Activated T-helper 17 cell treated with anti-CD3 and anti-CD28 coated beads, Interleukin-2, amount 50 U/mL, for 72 hours (primary cell): ENCODE data around the gene DAAM2. TPM values are rescaled to one million over a fixed set of nuclear protein-coding genes. Genes with fewer than 3 reads are reported as not detected.
A peak's percentile ranks its signal among the peaks of the same experiment; 100 is the strongest.

Source experiments
- ATAC-seq: fragments of 150-1000 bp; cut with Tn5 transposase; replicated peaks from 2 replicates; pipeline ENCODE4 v1.10.0; 2021; ENCODE audit warnings: mild to moderate bottlenecking, moderate library complexity
- H3K27ac Mint-ChIP-seq: one replicate; pipeline ENCODE4 v1.8.0; 2022; ENCODE audit warnings: mixed read lengths
- H3K27me3 Mint-ChIP-seq: one replicate; pipeline ENCODE4 v1.8.0; 2022; ENCODE audit warnings: mixed read lengths
- H3K36me3 Mint-ChIP-seq: one replicate; pipeline ENCODE4 v1.8.0; 2022; ENCODE audit warnings: low read depth, mild to moderate bottlenecking, mixed read lengths
- H3K4me1 Mint-ChIP-seq: one replicate; pipeline ENCODE4 v1.8.0; 2022; ENCODE audit warnings: mixed read lengths
- H3K4me3 Mint-ChIP-seq: one replicate; pipeline ENCODE4 v1.8.0; 2022; ENCODE audit warnings: mild to moderate bottlenecking, mixed read lengths
- H3K9me3 Mint-ChIP-seq: one replicate; pipeline ENCODE4 v1.8.0; 2022; ENCODE audit warnings: mixed read lengths
- total RNA-seq, 2 donors: library from RNA; stranded (reverse); gene quantifications; one replicate each; pipeline ENCODE4 v1.2.3, GENCODE V29; 2022

Gene DAAM2
- total RNA-seq, 2 donors from 2014 or later, result not detected

GRCh38 chr6:39855356-39855995, 63.3 kb downstream of the DAAM2 start:
- Mint-ChIP-seq H3K4me1 (no peaks in the 10 kb centered on the region), H3K4me3 (no peak overlapping the region), H3K9me3 (no peaks in the 10 kb centered on the region), H3K27me3 (peaks cover 17% of the 10 kb centered on the region), H3K36me3 (no peaks in the 10 kb centered on the region), H3K27ac (no peak overlapping the region)
- no peak for ATAC-seq

DNA sequence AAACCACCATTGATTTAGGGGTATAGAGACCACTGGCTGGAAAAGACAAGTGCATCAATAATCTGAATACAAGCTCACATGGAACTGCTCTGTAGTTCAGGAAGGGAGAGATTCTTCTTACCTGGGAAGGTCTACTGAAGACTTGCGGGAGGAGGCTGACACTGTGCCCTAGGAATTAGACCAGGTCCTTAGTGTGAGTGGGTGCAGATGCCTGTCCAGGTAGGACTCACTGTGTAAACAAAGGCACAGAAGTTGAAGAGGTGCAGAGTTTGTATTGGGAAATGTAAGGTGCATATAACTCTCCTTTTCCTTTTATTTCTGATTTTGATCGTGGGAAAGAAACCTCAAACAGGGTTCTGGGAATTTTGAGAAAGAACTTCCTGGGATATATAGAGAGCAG, 66.8 kb downstream of the DAAM2 start:
- Mint-ChIP-seq H3K9me3 (no peaks in the 10 kb centered on the region), H3K36me3 (no peaks in the 10 kb centered on the region), H3K4me1 (no peaks in the 10 kb centered on the region), H3K27ac (no peak overlapping the region), H3K27me3 (peaks cover 33% of the 10 kb centered on the region), H3K4me3 (no peak overlapping the region)
- no peak for ATAC-seq

DNA sequence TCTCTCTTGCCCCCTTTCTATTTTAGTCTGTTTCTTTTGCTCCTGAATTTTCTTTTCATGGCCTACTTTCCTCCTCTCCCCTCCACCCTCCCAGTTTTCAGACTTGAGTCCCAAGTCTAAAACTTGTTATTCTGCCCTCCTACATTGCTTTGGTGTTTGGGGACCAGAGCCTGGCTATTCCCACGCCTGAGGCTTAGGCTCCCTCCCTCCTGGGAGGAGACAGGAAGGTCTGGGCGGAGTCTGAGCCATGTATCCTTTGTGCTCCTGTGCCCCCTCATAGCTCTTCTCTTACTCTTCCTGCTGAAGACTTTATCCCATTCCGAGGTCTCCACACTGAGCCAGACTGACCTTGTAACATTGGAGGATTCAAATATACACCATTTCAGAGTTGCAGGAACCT, 69.5 kb downstream of the DAAM2 start:
- Mint-ChIP-seq H3K36me3 (no peaks in the 10 kb centered on the region), H3K27ac (no peak overlapping the region), H3K4me1 (no peaks in the 10 kb centered on the region), H3K27me3 (peaks cover 33% of the 10 kb centered on the region), H3K4me3 (no peak overlapping the region), H3K9me3 (no peaks in the 10 kb centered on the region)
- no peak for ATAC-seq

- no peaks in the 10 kb centered on the region for H3K4me1 Mint-ChIP-seq
- H3K4me3 Mint-ChIP-seq, result no peak overlapping the region
- H3K27ac Mint-ChIP-seq, result no peak overlapping the region
- no peaks in the 10 kb centered on the region for H3K9me3 Mint-ChIP-seq
- H3K36me3 Mint-ChIP-seq, result no peaks in the 10 kb centered on the region
- peaks cover 32% of the 10 kb centered on the region for H3K27me3 Mint-ChIP-seq
- peak; percentile 32 for ATAC-seq
These were observed 73.1 kb downstream of the DAAM2 start for GRCh38 chr6:39865011-39865888.

- ATAC-seq, result no peak
- H3K4me1 Mint-ChIP-seq, result no peaks in the 10 kb centered on the region
- no peak overlapping the region for H3K4me3 Mint-ChIP-seq
- H3K27me3 Mint-ChIP-seq, result peaks cover 19% of the 10 kb centered on the region
- no peaks in the 10 kb centered on the region for H3K36me3 Mint-ChIP-seq
- no peaks in the 10 kb centered on the region for H3K9me3 Mint-ChIP-seq
- H3K27ac Mint-ChIP-seq, result no peak overlapping the region
These were observed 75.4 kb downstream of the DAAM2 start for GRCh38 chr6:39867592-39867991.

- H3K27ac Mint-ChIP-seq, result no peak overlapping the region
- no peak overlapping the region for H3K4me3 Mint-ChIP-seq
- H3K9me3 Mint-ChIP-seq, result no peaks in the 10 kb centered on the region
- H3K27me3 Mint-ChIP-seq, result peaks cover 23% of the 10 kb centered on the region
- H3K4me1 Mint-ChIP-seq, result no peaks in the 10 kb centered on the region
- ATAC-seq, result no peak
- H3K36me3 Mint-ChIP-seq, result no peaks in the 10 kb centered on the region
These were observed 78.8 kb downstream of the DAAM2 start for GRCh38 chr6:39870950-39871349.

- Mint-ChIP-seq H3K27me3 (peaks cover 9% of the 10 kb centered on the region), H3K4me3 (no peak overlapping the region), H3K36me3 (no peaks in the 10 kb centered on the region), H3K27ac (no peak overlapping the region), H3K4me1 (no peaks in the 10 kb centered on the region), H3K9me3 (no peaks in the 10 kb centered on the region)
- no peak for ATAC-seq
These were observed 81.3 kb downstream of the DAAM2 start for GRCh38 chr6:39873439-39873838.

GRCh38 chr6:39876111-39876510, 83.9 kb downstream of the DAAM2 start:
- H3K27ac Mint-ChIP-seq, result no peak overlapping the region
- H3K4me3 Mint-ChIP-seq, result no peak overlapping the region
- peaks cover 9% of the 10 kb centered on the region for H3K27me3 Mint-ChIP-seq
- H3K36me3 Mint-ChIP-seq, result no peaks in the 10 kb centered on the region
- ATAC-seq, result no peak
- no peaks in the 10 kb centered on the region for H3K9me3 Mint-ChIP-seq
- no peaks in the 10 kb centered on the region for H3K4me1 Mint-ChIP-seq

GRCh38 chr6:39876826-39877225, 84.7 kb downstream of the DAAM2 start:
- Mint-ChIP-seq H3K9me3 (no peaks in the 10 kb centered on the region), H3K27ac (no peak overlapping the region), H3K36me3 (no peaks in the 10 kb centered on the region), H3K27me3 (peaks cover 7% of the 10 kb centered on the region), H3K4me1 (no peaks in the 10 kb centered on the region), H3K4me3 (no peak overlapping the region)
- no peak for ATAC-seq

DNA sequence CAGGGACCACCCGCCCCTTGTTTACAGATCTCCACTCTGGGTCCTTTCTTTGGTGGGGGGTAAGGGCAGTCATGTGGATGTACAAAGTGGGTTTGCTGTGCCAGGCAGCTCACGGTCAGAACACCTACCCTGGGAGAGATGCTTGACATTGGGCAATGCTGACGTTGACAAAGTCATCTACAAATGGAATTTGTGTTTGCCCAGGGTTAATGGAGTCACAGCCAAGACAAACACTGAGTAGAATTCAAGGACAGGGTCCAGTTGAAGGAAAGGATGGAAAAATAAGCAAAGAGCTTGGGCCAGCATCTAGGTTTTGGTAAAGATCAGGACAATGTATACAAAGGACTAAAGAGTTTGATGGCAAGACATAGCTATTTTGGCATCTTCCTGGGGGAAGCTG, 87.4 kb downstream of the DAAM2 start:
- no peak for ATAC-seq
- H3K9me3 Mint-ChIP-seq, result no peaks in the 10 kb centered on the region
- no peak overlapping the region for H3K27ac Mint-ChIP-seq
- no peaks in the 10 kb centered on the region for H3K36me3 Mint-ChIP-seq
- peaks cover 7% of the 10 kb centered on the region for H3K27me3 Mint-ChIP-seq
- no peaks in the 10 kb centered on the region for H3K4me1 Mint-ChIP-seq
- H3K4me3 Mint-ChIP-seq, result no peak overlapping the region

DNA sequence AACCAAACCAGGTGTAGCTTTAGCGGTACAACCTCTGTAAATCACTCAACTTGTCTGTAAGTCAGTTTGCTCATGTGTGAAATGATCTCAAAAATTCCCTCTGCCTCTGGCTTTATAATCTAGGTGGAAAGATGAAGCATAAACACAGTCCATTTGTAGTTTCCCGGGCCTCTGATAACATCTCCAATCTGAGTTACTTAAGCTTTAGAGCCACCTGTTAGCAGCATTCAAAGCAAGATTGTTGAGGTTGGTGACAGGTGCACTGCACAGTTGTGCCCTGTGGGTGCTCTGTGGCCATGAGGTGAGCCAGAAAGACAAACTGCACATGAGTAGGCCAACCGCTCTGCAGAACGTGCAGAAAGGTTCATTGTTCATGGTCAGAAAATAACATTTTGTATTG, 88.4 kb downstream of the DAAM2 start:
- Mint-ChIP-seq H3K27me3 (peaks cover 3% of the 10 kb centered on the region), H3K9me3 (no peaks in the 10 kb centered on the region), H3K4me1 (no peaks in the 10 kb centered on the region), H3K4me3 (no peak overlapping the region), H3K36me3 (no peaks in the 10 kb centered on the region), H3K27ac (no peak overlapping the region)
- no peak for ATAC-seq

- Mint-ChIP-seq H3K36me3 (no peaks in the 10 kb centered on the region), H3K9me3 (no peaks in the 10 kb centered on the region), H3K27ac (no peak overlapping the region), H3K4me1 (no peaks in the 10 kb centered on the region), H3K4me3 (no peak overlapping the region), H3K27me3 (peaks cover 7% of the 10 kb centered on the region)
- ATAC-seq, result no peak
These were observed 89.8 kb downstream of the DAAM2 start for GRCh38 chr6:39881851-39882530.

DNA sequence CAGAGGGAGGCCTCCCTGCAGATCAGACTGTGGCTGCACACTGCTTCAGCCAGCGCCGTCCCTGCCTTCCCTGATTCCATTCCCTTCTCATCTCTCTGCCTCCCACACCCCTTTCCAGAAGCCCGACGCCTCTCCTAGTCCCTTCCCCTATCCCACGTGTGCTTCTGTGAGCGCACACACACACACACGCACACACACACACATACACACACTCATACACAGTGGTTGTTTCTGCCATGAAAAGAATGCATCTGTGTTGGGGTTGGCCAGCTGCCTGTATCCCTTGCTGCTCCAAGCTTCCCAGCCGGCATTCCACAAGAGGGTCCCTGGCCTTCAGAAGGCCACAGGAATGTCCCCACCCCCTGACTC, 90.3 kb downstream of the DAAM2 start:
- no peaks in the 10 kb centered on the region for H3K36me3 Mint-ChIP-seq
- H3K9me3 Mint-ChIP-seq, result no peaks in the 10 kb centered on the region
- peaks cover 11% of the 10 kb centered on the region for H3K27me3 Mint-ChIP-seq
- H3K4me1 Mint-ChIP-seq, result no peaks in the 10 kb centered on the region
- no peak for ATAC-seq
- H3K27ac Mint-ChIP-seq, result no peak overlapping the region
- no peak overlapping the region for H3K4me3 Mint-ChIP-seq

DNA sequence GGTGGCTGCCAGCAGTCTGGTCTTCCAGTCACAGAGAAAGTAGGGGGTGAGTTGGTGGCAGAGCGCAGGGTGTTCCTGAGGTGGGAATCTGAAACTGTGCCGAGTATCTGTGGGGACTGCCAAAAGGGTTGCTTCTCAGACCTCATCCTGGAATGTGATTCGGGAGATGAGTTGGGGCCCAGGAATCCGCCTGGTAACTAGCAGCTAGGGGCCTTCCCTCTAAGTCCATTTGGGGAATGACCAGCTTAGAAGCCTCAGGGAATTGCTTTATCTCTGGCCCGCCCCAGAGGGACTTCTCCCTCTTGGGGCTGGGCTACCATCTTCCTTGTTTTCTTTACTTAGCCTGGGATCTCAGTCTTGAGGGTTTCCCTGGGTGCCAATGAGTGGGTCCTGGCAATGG, 92.5 kb downstream of the DAAM2 start:
- no peak for ATAC-seq
- Mint-ChIP-seq H3K27me3 (peaks cover 14% of the 10 kb centered on the region), H3K4me1 (no peaks in the 10 kb centered on the region), H3K27ac (no peak overlapping the region), H3K9me3 (no peaks in the 10 kb centered on the region), H3K36me3 (no peaks in the 10 kb centered on the region), H3K4me3 (no peak overlapping the region)

DNA sequence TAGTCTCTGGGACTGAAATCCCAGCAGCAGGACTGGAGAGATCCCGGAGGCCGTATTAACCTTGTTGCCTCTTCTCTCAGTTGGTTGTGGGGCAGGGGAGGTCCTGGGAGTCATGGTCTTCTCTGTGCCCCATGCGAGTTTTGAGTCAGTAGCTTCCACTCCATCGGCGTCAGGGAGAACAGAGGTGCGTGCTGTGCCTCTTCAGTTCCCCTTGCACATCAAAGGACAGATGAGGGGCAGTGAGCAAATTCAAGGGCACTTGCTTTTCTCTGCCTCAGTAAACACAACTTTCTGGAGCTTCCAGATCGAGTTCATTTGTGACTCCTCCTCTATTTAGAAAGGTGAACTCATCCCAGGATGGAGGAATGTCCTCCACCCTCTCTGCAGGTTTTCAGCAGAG, 93.5 kb downstream of the DAAM2 start:
- H3K36me3 Mint-ChIP-seq, result no peaks in the 10 kb centered on the region
- no peak overlapping the region for H3K4me3 Mint-ChIP-seq
- H3K27me3 Mint-ChIP-seq, result peaks cover 14% of the 10 kb centered on the region
- H3K4me1 Mint-ChIP-seq, result no peaks in the 10 kb centered on the region
- no peak overlapping the region for H3K27ac Mint-ChIP-seq
- no peak for ATAC-seq
- H3K9me3 Mint-ChIP-seq, result no peaks in the 10 kb centered on the region
